Body of pancreas (tissue), 4 donors: ENCODE results near the gene LILRA1.

Source experiments
- CTCF ChIP-seq, 7 experiments: fragments of 450-650 bp in 4 of 7; fragments of 200-600 bp in 3 of 7; sonication (generic) in 3 of 7; IDR thresholded peaks; one replicate each; pipeline ENCODE4 v1.5.1; 2016 to 2019; ENCODE audit warnings: antibody characterized with exemption in 7 of 7
- POLR2A ChIP-seq, 3 donors: fragments of 450-650 bp; IDR thresholded peaks; one replicate each; pipeline ENCODE4 v1.6.1; 2016; ENCODE audit warnings: antibody characterized with exemption in 3 of 3, mild to moderate bottlenecking in 2 of 3

- TF ChIP-seq CTCF (IDR thresholded peaks at IDR 0.05) (no peak), POLR2A (IDR thresholded peaks at IDR 0.05) (no peak)
Measured at GRCh38 chr19:54646331-54646841, 53.0 kb downstream of the LILRA1 start.
